B cell (primary cell): ENCODE results near the gene TOP1. TPM values are rescaled to one million over a fixed set of nuclear protein-coding genes. Genes with fewer than 3 reads are reported as not detected.

Experiments used
- ATAC-seq: fragments of 200-7000 bp; cut with Tn5 transposase; one replicate; pipeline ENCODE4 v1.10.0; 2021; ENCODE audit warnings: low read depth, mild to moderate bottlenecking, moderate number of reproducible peaks, moderate library complexity
- CTCF ChIA-PET: fragments of 350-600 bp; sonication (Branson Sonifier 250); formaldehyde crosslinking; loops from one replicate; lab custom pipeline; 2021; ENCODE audit warnings: antibody characterized with exemption, inconsistent platforms; lab: Charles Lee
- POLR2A ChIA-PET: fragments of 350-600 bp; sonication (Branson Sonifier 250); formaldehyde crosslinking; loops from one replicate; lab custom pipeline; 2021; ENCODE audit warnings: antibody characterized with exemption; lab: Charles Lee
- DNase-seq: peaks from one replicate; pipeline ENCODE4 v3.0.0; 2013
- H2AFZ ChIP-seq: 2 replicates; pipeline ENCODE4 v1.6.1; 2012; ENCODE audit warnings: mild to moderate bottlenecking, low read depth, low read length; ENCODE audit not compliant: insufficient read depth, poor library complexity, severe bottlenecking
- H3K27ac ChIP-seq, 2 donors: 1 replicate in 1 of 2; 2 replicates in 1 of 2; pipeline ENCODE4 v1.5.1; 2012 to 2013; ENCODE audit warnings: low read length in 2 of 2, mild to moderate bottlenecking in 2 of 2, moderate library complexity in 1 of 2
- H3K27me3 ChIP-seq, 4 experiments: fragments of 200-600 bp in 1 of 4; sonication (generic) in 1 of 4; replicated peaks in 1 of 4; 1 replicate in 2 of 4; 2 replicates in 2 of 4; pipeline versions ENCODE4 v1.6.1 to v1.7.0; 2013 to 2016; ENCODE audit warnings: low read length in 3 of 4, mild to moderate bottlenecking in 2 of 4, mixed read lengths in 1 of 4, moderate library complexity in 1 of 4; ENCODE audit not compliant: insufficient read depth in 4 of 4, control insufficient read depth in 3 of 4; ENCODE audit errors: control extremely low read depth in 1 of 4
- H3K36me3 ChIP-seq, 2 experiments: replicated peaks in 1 of 2; 1 replicate in 1 of 2; 2 replicates in 1 of 2; pipeline versions ENCODE4 v1.6.1 to v1.7.1; 2013; ENCODE audit warnings: low read length in 1 of 2; ENCODE audit not compliant: insufficient read depth in 2 of 2, control insufficient read depth in 1 of 2; ENCODE audit errors: control extremely low read depth in 1 of 2, extremely low read depth in 1 of 2
- H3K4me1 ChIP-seq, 2 donors: fragments of 200-600 bp in 1 of 2; sonication (generic) in 1 of 2; 1 replicate in 1 of 2; 2 replicates in 1 of 2; pipeline versions ENCODE4 v1.5.1 to v1.6.1; 2013 to 2017; ENCODE audit warnings: low read length in 2 of 2; ENCODE audit not compliant: control insufficient read depth in 2 of 2, insufficient read depth in 2 of 2
- H3K4me2 ChIP-seq: replicated peaks from 2 replicates; pipeline ENCODE3; 2012; ENCODE audit warnings: mild to moderate bottlenecking, low read depth, low read length; ENCODE audit not compliant: poor library complexity, severe bottlenecking
- H3K4me3 ChIP-seq, 5 experiments: fragments of 200-600 bp in 1 of 5; sonication (generic) in 1 of 5; 1 replicate in 3 of 5; 2 replicates in 2 of 5; pipeline versions ENCODE4 v1.5.1 to v1.7.0; 2011 to 2016; ENCODE audit warnings: low read length in 4 of 5, mild to moderate bottlenecking in 4 of 5, low read depth in 2 of 5, control low read depth in 1 of 5, moderate library complexity in 1 of 5; ENCODE audit not compliant: insufficient read depth in 1 of 5; ENCODE audit errors: control extremely low read depth in 1 of 5, extremely low read depth in 1 of 5
- H3K79me2 ChIP-seq: fragments of 200-600 bp; sonication (generic); one replicate; pipeline ENCODE4 v1.6.0; 2016; ENCODE audit warnings: low read length; ENCODE audit not compliant: control insufficient read depth, insufficient read depth
- H3K9ac ChIP-seq: fragments of 200-600 bp; sonication (generic); 2 replicates; pipeline ENCODE4 v1.6.1; 2017; ENCODE audit warnings: mild to moderate bottlenecking, low read length, moderate library complexity
- H3K9me3 ChIP-seq, 3 donors: one replicate each; pipeline versions ENCODE4 v1.6.1 to v1.7.1; 2013; ENCODE audit warnings: low read length in 2 of 3; ENCODE audit not compliant: control insufficient read depth in 2 of 3, insufficient read depth in 1 of 3; ENCODE audit errors: control extremely low read depth in 1 of 3
- H4K20me1 ChIP-seq: 2 replicates; pipeline ENCODE4 v1.6.0; 2012; ENCODE audit warnings: mild to moderate bottlenecking, low read length; ENCODE audit not compliant: insufficient read depth, control insufficient read depth, poor library complexity, severe bottlenecking
- H3K27ac Mint-ChIP-seq: one replicate; pipeline ENCODE4 v1.8.0; 2021; ENCODE audit warnings: mixed read lengths
- H3K27me3 Mint-ChIP-seq: one replicate; pipeline ENCODE4 v1.8.0; 2021; ENCODE audit warnings: mixed read lengths
- H3K4me1 Mint-ChIP-seq: one replicate; pipeline ENCODE4 v1.8.0; 2021; ENCODE audit warnings: mixed read lengths
- H3K4me3 Mint-ChIP-seq: one replicate; pipeline ENCODE4 v1.8.0; 2021; ENCODE audit warnings: mixed read lengths
- H3K9me3 Mint-ChIP-seq: one replicate; pipeline ENCODE4 v1.8.0; 2022; ENCODE audit warnings: mixed read lengths; ENCODE audit not compliant: insufficient read depth
- CTCF ChIP-seq: fragments of 200-600 bp; IDR thresholded peaks from one replicate; pipeline ENCODE4 v1.8.0; 2022; ENCODE audit warnings: antibody characterized with exemption, mild to moderate bottlenecking
- EZH2 ChIP-seq: IDR thresholded peaks from 2 replicates; pipeline ENCODE4 v1.6.1; 2012; ENCODE audit warnings: borderline replicate concordance, low read depth, mild to moderate bottlenecking, moderate library complexity, low read length; ENCODE audit not compliant: insufficient read depth, poor library complexity, severe bottlenecking
- WGBS: methylation state at CpG from one replicate; pipeline ENCODE4 v1.1.5; 2013; ENCODE audit warnings: missing lambda C conversion rate; ENCODE audit not compliant: insufficient coverage; 5-methylcytosine and 5-hydroxymethylcytosine counted together
- intact Hi-C: fragments of 100-400 bp; cut with micrococcal nuclease; formaldehyde crosslinking; loops from one replicate; pipeline ENCODE4 v1.10.0; 2022
- polyA plus RNA-seq: library from polyadenylated mRNA; depleted of rRNA; stranded (reverse); fragments of >200 nt; gene quantifications from 2 replicates; pipeline ENCODE4 v1.2.3, GENCODE V29; 2012
- total RNA-seq, 2 donors: library from RNA; stranded (reverse); fragments of 120-200 nt in 1 of 2; gene quantifications; 1 replicate in 1 of 2; 2 replicates in 1 of 2; pipeline versions ENCODE4 v1.2.3 to v1.2.4, GENCODE V29; 2013 to 2022

Gene TOP1
- total and polyA plus RNA-seq, 2 donors (not counting 1 experiment from before 2014, with no cell fraction given), result 5.4 to 44.9 TPM

GRCh38 chr20:41029150-41029901 is 704 bp downstream of the TOP1 start:
- WGBS, result under 1% methylated on average over 62 of the region's 69 CpGs
- H3K36me3 ChIP-seq, result peaks cover 0 to 3% of the 10 kb centered on the region in 2 experiments
- H3K9ac ChIP-seq, result peak overlapping the region; percentile 97
- H3K27me3 ChIP-seq, result no peaks in the 10 kb centered on the region
- peak overlapping the region; percentile 71 to 95 for H3K27ac ChIP-seq
- Mint-ChIP-seq H3K9me3 (no peaks in the 10 kb centered on the region), H3K27me3 (no peaks in the 10 kb centered on the region), H3K27ac (peak overlapping the region; percentile 95), H3K4me1 (peaks cover 60% of the 10 kb centered on the region), H3K4me3 (peak overlapping the region; percentile 93)
- peaks cover 57% of the 10 kb centered on the region for H3K79me2 ChIP-seq
- no peak for TF ChIP-seq EZH2
- no peak for TF ChIP-seq CTCF
- H3K4me3 ChIP-seq, result peak overlapping the region; percentile 73 to 94 (median 93)
- peaks cover 40 to 41% of the 10 kb centered on the region in 2 donors for H3K4me1 ChIP-seq
- peak; percentile 63 for DNase-seq
- H4K20me1 ChIP-seq, result peaks cover 49% of the 10 kb centered on the region
- ChIA-PET POLR2A (interaction anchor here (1.7 to 2.1 kb wide), 2 partner anchors 18 to 37 kb away, joined by 5 to 10 read pairs; no protein-coding TSS in a partner anchor), CTCF (interaction anchor here (0.8 to 1.8 kb wide), 4 partner anchors 17 to 60 kb away, joined by 3 to 19 read pairs (median 6); no protein-coding TSS in a partner anchor)
- peaks cover 0 to 3% (median 0%) of the 10 kb centered on the region in 3 donors for H3K9me3 ChIP-seq
- H2AFZ ChIP-seq, result peak overlapping the region; percentile 74
- intact Hi-C loops, result loop anchor here (2.0 to 10.0 kb wide), 4 partner anchors 33 to 665 kb away; partner anchors contain the start of gene ZHX3
- peak overlapping the region; percentile 89 for H3K4me2 ChIP-seq
- no peak for ATAC-seq
